SJCRH30 (cell line): Measurements from ENCODE around the gene MDP1. TPM values are rescaled to one million over a fixed set of nuclear protein-coding genes. Genes with fewer than 3 reads are reported as not detected.
"Not testable (repeated sequence)": the region's sequence is repeated elsewhere in the genome, so short reads cannot be mapped to it uniquely, and the experiment has no call there.

Source experiments
- DNase-seq, 2 experiments: peaks; one replicate each; pipeline ENCODE4 v3.0.0-alpha.2; 2015 to 2020
- H3K27ac ChIP-seq: fragments of 250-450 bp; sonication (Bioruptor Pico); 2 replicates; pipeline ENCODE4 v1.5.1; 2020; ENCODE audit warnings: mild to moderate bottlenecking, moderate library complexity
- H3K27me3 ChIP-seq: fragments of 250-450 bp; sonication (Bioruptor Pico); 2 replicates; pipeline ENCODE4 v1.5.1; 2020; ENCODE audit warnings: mild to moderate bottlenecking, moderate library complexity
- H3K36me3 ChIP-seq: fragments of 250-450 bp; sonication (Bioruptor Pico); 2 replicates; pipeline ENCODE4 v1.5.1; 2020; ENCODE audit warnings: mild to moderate bottlenecking, moderate library complexity
- H3K4me1 ChIP-seq: fragments of 250-450 bp; sonication (Bioruptor Pico); 2 replicates; pipeline ENCODE4 v1.5.1; 2020; ENCODE audit warnings: mild to moderate bottlenecking, moderate library complexity
- H3K4me3 ChIP-seq: fragments of 250-450 bp; sonication (Bioruptor Pico); 2 replicates; pipeline ENCODE4 v1.5.1; 2020; ENCODE audit warnings: mild to moderate bottlenecking, moderate library complexity
- H3K9me3 ChIP-seq: fragments of 250-450 bp; sonication (Bioruptor Pico); replicated peaks from 2 replicates; pipeline ENCODE4 v1.5.1; 2020; ENCODE audit warnings: mild to moderate bottlenecking, moderate library complexity
- total RNA-seq: library from RNA; depleted of rRNA; stranded (reverse); fragments of >200 nt; shearing (Covaris generic); gene quantifications from 2 replicates; pipeline ENCODE4 v1.2.3, GENCODE V29; 2014

MDP1 gene
- total RNA-seq, 1 experiment from 2014 or later: 27.7 TPM

GRCh38 chr14:24255931-24256711 is 40.3 kb upstream of the MDP1 start:
- Histone ChIP-seq H3K27ac (no peak overlapping the region), H3K4me1 (no peaks in the 10 kb centered on the region), H3K36me3 (no peaks in the 10 kb centered on the region), H3K4me3 (no peak overlapping the region), H3K27me3 (no peaks in the 10 kb centered on the region), H3K9me3 (no peaks in the 10 kb centered on the region)
- DNase-seq: no peak

- Histone ChIP-seq H3K36me3 (no peaks in the 10 kb centered on the region), H3K27ac (no peak overlapping the region), H3K27me3 (peaks cover 1% of the 10 kb centered on the region; the same call in 1 of the 2 replicates), H3K4me3 (no peak overlapping the region), H3K4me1 (no peaks in the 10 kb centered on the region), H3K9me3 (no peaks in the 10 kb centered on the region)
- no peak for DNase-seq
These were observed 39.6 kb upstream of the MDP1 start for GRCh38 chr14:24255438-24255837.

- Histone ChIP-seq H3K9me3 (no peaks in the 10 kb centered on the region), H3K27ac (no peak overlapping the region), H3K4me1 (no peaks in the 10 kb centered on the region), H3K27me3 (peaks cover 4% of the 10 kb centered on the region; the same call in 1 of the 2 replicates), H3K36me3 (no peaks in the 10 kb centered on the region), H3K4me3 (no peak overlapping the region)
- no peak for DNase-seq
These were observed 38.9 kb upstream of the MDP1 start for GRCh38 chr14:24254630-24255392.

GRCh38 chr14:24253936-24254335 is 38.1 kb upstream of the MDP1 start:
- no peak overlapping the region for H3K27ac ChIP-seq
- no peaks in the 10 kb centered on the region for H3K9me3 ChIP-seq
- DNase-seq: no peak
- no peaks in the 10 kb centered on the region for H3K36me3 ChIP-seq
- no peaks in the 10 kb centered on the region for H3K4me1 ChIP-seq
- peaks cover 4% of the 10 kb centered on the region; the same call in 1 of the 2 replicates for H3K27me3 ChIP-seq
- H3K4me3 ChIP-seq: no peak overlapping the region

- no peak for DNase-seq
- Histone ChIP-seq H3K27me3 (peaks cover 4% of the 10 kb centered on the region; the same call in 1 of the 2 replicates), H3K36me3 (no peaks in the 10 kb centered on the region), H3K4me3 (no peak overlapping the region), H3K4me1 (no peaks in the 10 kb centered on the region), H3K27ac (no peak overlapping the region), H3K9me3 (no peaks in the 10 kb centered on the region)
These were observed 36.6 kb upstream of the MDP1 start for GRCh38 chr14:24252289-24253124.

GRCh38 chr14:24251880-24252288 is 36.0 kb upstream of the MDP1 start:
- Histone ChIP-seq H3K27me3 (peaks cover 4% of the 10 kb centered on the region; the same call in 1 of the 2 replicates), H3K9me3 (no peaks in the 10 kb centered on the region), H3K4me1 (no peaks in the 10 kb centered on the region), H3K27ac (no peak overlapping the region), H3K4me3 (no peak overlapping the region), H3K36me3 (no peaks in the 10 kb centered on the region)
- DNase-seq: no peak

- no peak for DNase-seq
- H3K4me1 ChIP-seq: no peaks in the 10 kb centered on the region
- H3K4me3 ChIP-seq: no peak overlapping the region
- no peaks in the 10 kb centered on the region for H3K36me3 ChIP-seq
- H3K9me3 ChIP-seq: no peaks in the 10 kb centered on the region
- H3K27me3 ChIP-seq: peaks cover 4% of the 10 kb centered on the region; the same call in 1 of the 2 replicates
- H3K27ac ChIP-seq: no peak overlapping the region
These were observed 34.5 kb upstream of the MDP1 start for GRCh38 chr14:24250354-24250753.

- Histone ChIP-seq H3K27me3 (peaks cover 4% of the 10 kb centered on the region; the same call in 1 of the 2 replicates), H3K4me3 (no peak overlapping the region), H3K4me1 (no peaks in the 10 kb centered on the region), H3K9me3 (no peaks in the 10 kb centered on the region), H3K27ac (no peak overlapping the region), H3K36me3 (no peaks in the 10 kb centered on the region)
- DNase-seq: no peak
These were observed 33.6 kb upstream of the MDP1 start for GRCh38 chr14:24249230-24250021.

GRCh38 chr14:24247422-24247821 is 31.6 kb upstream of the MDP1 start:
- H3K4me3 ChIP-seq: no peak overlapping the region
- no peaks in the 10 kb centered on the region for H3K9me3 ChIP-seq
- no peaks in the 10 kb centered on the region for H3K4me1 ChIP-seq
- no peak overlapping the region for H3K27ac ChIP-seq
- H3K27me3 ChIP-seq: peaks cover 4% of the 10 kb centered on the region; the same call in 1 of the 2 replicates
- H3K36me3 ChIP-seq: no peaks in the 10 kb centered on the region
- DNase-seq: no peak

GRCh38 chr14:24246765-24247212 is 30.9 kb upstream of the MDP1 start:
- Histone ChIP-seq H3K27ac (no peak overlapping the region), H3K4me1 (no peaks in the 10 kb centered on the region), H3K4me3 (no peak overlapping the region), H3K27me3 (peaks cover 4% of the 10 kb centered on the region; the same call in 1 of the 2 replicates), H3K9me3 (no peaks in the 10 kb centered on the region), H3K36me3 (no peaks in the 10 kb centered on the region)
- DNase-seq: no peak

- not testable (repeated sequence) for H3K27me3 ChIP-seq, H3K36me3 ChIP-seq, H3K4me1 ChIP-seq, H3K9me3 ChIP-seq, H3K27ac ChIP-seq, H3K4me3 ChIP-seq, DNase-seq
These were observed 29.5 kb upstream of the MDP1 start for GRCh38 chr14:24245350-24245749.

GRCh38 chr14:24243336-24243836 is 27.5 kb upstream of the MDP1 start:
- H3K27ac ChIP-seq: no peak overlapping the region; the same call in 1 of the 2 replicates
- H3K4me3 ChIP-seq: peak overlapping the region; percentile 68
- DNase-seq: no peak
- no peaks in the 10 kb centered on the region for H3K9me3 ChIP-seq
- no peaks in the 10 kb centered on the region for H3K27me3 ChIP-seq
- H3K4me1 ChIP-seq: no peaks in the 10 kb centered on the region
- peaks cover 7% of the 10 kb centered on the region; the same call in 1 of the 2 replicates for H3K36me3 ChIP-seq

- no peaks in the 10 kb centered on the region for H3K4me1 ChIP-seq
- no peaks in the 10 kb centered on the region for H3K27me3 ChIP-seq
- peaks cover 12% of the 10 kb centered on the region for H3K36me3 ChIP-seq
- H3K4me3 ChIP-seq: peak overlapping the region; percentile 68
- H3K27ac ChIP-seq: peak overlapping the region; percentile 89
- peak; percentile 96 for DNase-seq
- no peaks in the 10 kb centered on the region for H3K9me3 ChIP-seq
These were observed 26.1 kb upstream of the MDP1 start for GRCh38 chr14:24241829-24242443.
